HEK293 (cell line): ENCODE data around the gene FAM227B.
"Not testable (repeated sequence)": the region's sequence is repeated elsewhere in the genome, so short reads cannot be mapped to it uniquely, and the experiment has no call there.

Experiments used
- REST ChIP-seq: fragments of 450-650 bp; formaldehyde crosslinking; IDR thresholded peaks from 2 replicates; pipeline ENCODE4 v1.5.1; 2016; ENCODE audit warnings: missing biosample characterization, missing genetic modification characterization
- ZNF23 ChIP-seq: fragments of 450-650 bp; formaldehyde crosslinking; IDR thresholded peaks from 2 replicates; pipeline ENCODE4 v1.5.1; 2016; ENCODE audit warnings: missing biosample characterization, missing genetic modification characterization, borderline replicate concordance
- ZNF248 ChIP-seq: fragments of 450-650 bp; formaldehyde crosslinking; IDR thresholded peaks from 2 replicates; pipeline ENCODE4 v1.5.1; 2017; ENCODE audit warnings: missing biosample characterization, missing genetic modification characterization
- ZNF658 ChIP-seq: fragments of 450-650 bp; formaldehyde crosslinking; IDR thresholded peaks from 2 replicates; pipeline ENCODE4; 2016; ENCODE audit warnings: missing biosample characterization, missing genetic modification characterization
- ZSCAN18 ChIP-seq: fragments of 450-650 bp; formaldehyde crosslinking; IDR thresholded peaks from 2 replicates; pipeline ENCODE4 v1.5.1; 2016; ENCODE audit warnings: missing biosample characterization, missing genetic modification characterization
- TF ChIP-seq, protein P1 (sequence below): fragments of 450-650 bp; formaldehyde crosslinking; IDR thresholded peaks from 2 replicates; pipeline ENCODE4 v1.5.1; 2016; ENCODE audit warnings: missing biosample characterization, missing genetic modification characterization
- TF ChIP-seq, protein P2 (sequence below): fragments of 450-650 bp; formaldehyde crosslinking; IDR thresholded peaks from 2 replicates; pipeline ENCODE4 v1.5.1; 2016; ENCODE audit warnings: missing biosample characterization, missing genetic modification characterization

DNA sequence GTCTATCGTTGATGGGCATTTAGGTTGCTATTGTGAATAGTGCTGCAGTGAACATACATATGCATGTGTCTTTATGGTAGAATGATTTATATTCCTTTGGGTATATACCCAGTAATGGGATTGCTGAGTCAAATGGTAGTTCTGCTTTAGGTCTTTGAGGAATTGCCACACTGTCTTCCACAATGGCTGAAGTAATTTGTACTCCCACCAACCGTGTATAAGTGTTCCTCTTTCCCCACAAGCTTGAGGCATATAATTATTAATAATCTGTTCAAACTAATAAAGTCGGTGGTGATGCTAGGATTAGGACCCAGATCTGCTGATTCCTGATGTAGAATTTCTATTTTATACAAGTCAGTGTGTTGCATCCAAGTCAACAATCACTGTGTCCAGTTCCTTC lies 45.9 kb upstream of the FAM227B start:
- not testable (repeated sequence) for TF ChIP-seq ZSCAN18 (tag by site-specific recombination); ZNF658; REST (tag by site-specific recombination); ZNF23 (tag by site-specific recombination); ZNF248 (tag by site-specific recombination)
- TF ChIP-seq, protein P1, sequence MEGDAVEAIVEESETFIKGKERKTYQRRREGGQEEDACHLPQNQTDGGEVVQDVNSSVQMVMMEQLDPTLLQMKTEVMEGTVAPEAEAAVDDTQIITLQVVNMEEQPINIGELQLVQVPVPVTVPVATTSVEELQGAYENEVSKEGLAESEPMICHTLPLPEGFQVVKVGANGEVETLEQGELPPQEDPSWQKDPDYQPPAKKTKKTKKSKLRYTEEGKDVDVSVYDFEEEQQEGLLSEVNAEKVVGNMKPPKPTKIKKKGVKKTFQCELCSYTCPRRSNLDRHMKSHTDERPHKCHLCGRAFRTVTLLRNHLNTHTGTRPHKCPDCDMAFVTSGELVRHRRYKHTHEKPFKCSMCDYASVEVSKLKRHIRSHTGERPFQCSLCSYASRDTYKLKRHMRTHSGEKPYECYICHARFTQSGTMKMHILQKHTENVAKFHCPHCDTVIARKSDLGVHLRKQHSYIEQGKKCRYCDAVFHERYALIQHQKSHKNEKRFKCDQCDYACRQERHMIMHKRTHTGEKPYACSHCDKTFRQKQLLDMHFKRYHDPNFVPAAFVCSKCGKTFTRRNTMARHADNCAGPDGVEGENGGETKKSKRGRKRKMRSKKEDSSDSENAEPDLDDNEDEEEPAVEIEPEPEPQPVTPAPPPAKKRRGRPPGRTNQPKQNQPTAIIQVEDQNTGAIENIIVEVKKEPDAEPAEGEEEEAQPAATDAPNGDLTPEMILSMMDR = not testable (repeated sequence)
- TF ChIP-seq, protein P2, sequence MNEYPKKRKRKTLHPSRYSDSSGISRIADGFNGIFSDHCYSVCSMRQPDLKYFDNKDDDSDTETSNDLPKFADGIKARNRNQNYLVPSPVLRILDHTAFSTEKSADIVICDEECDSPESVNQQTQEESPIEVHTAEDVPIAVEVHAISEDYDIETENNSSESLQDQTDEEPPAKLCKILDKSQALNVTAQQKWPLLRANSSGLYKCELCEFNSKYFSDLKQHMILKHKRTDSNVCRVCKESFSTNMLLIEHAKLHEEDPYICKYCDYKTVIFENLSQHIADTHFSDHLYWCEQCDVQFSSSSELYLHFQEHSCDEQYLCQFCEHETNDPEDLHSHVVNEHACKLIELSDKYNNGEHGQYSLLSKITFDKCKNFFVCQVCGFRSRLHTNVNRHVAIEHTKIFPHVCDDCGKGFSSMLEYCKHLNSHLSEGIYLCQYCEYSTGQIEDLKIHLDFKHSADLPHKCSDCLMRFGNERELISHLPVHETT (tag by site-specific recombination) = not testable (repeated sequence)
